Lung (tissue), 12 donors: ENCODE results near the gene CDK2. TPM values are rescaled to one million over a fixed set of nuclear protein-coding genes. Genes with fewer than 3 reads are reported as not detected.
A peak's percentile ranks its signal among the peaks of the same experiment; 100 is the strongest.
"Not testable (repeated sequence)": the region's sequence is repeated elsewhere in the genome, so short reads cannot be mapped to it uniquely, and the experiment has no call there.

Experiments used
- ATAC-seq: fragments of 200-7000 bp; cut with Tn5 transposase; one replicate; pipeline ENCODE4 v1.9.1; 2020; ENCODE audit warnings: moderate number of reproducible peaks; ENCODE audit not compliant: insufficient read depth, low FRiP score
- DNase-seq, 3 donors: peaks; one replicate each; pipeline ENCODE4 v3.0.0-alpha.2; 2013 to 2017
- H3K27ac ChIP-seq, 2 donors: one replicate each; pipeline ENCODE4 v1.5.1; 2013; ENCODE audit warnings: mild to moderate bottlenecking in 2 of 2, moderate library complexity in 2 of 2, control low read depth in 1 of 2, inconsistent platforms in 1 of 2, low read depth in 1 of 2, low read length in 1 of 2
- H3K27me3 ChIP-seq, 3 donors: one replicate each; pipeline ENCODE4 v1.5.1; 2013; ENCODE audit warnings: low read length in 2 of 3; ENCODE audit not compliant: control insufficient read depth in 3 of 3, insufficient read depth in 3 of 3
- H3K36me3 ChIP-seq, 4 donors: one replicate each; pipeline ENCODE4 v1.5.1; 2013; ENCODE audit warnings: low read length in 4 of 4, mild to moderate bottlenecking in 1 of 4, moderate library complexity in 1 of 4; ENCODE audit not compliant: control insufficient read depth in 4 of 4, insufficient read depth in 4 of 4
- H3K4me1 ChIP-seq, 5 donors: one replicate each; pipeline ENCODE4 v1.5.1; 2013; ENCODE audit warnings: low read length in 5 of 5, mild to moderate bottlenecking in 2 of 5, moderate library complexity in 1 of 5; ENCODE audit not compliant: control insufficient read depth in 5 of 5, insufficient read depth in 5 of 5
- H3K4me3 ChIP-seq: one replicate; pipeline ENCODE4 v1.5.1; 2013; ENCODE audit warnings: mild to moderate bottlenecking, control low read depth, moderate library complexity
- H3K9ac ChIP-seq, 2 donors: one replicate each; pipeline ENCODE4 v1.5.1; 2013; ENCODE audit warnings: low read length in 2 of 2, control low read depth in 1 of 2; ENCODE audit not compliant: insufficient read depth in 1 of 2
- H3K9me3 ChIP-seq, 4 donors: one replicate each; pipeline ENCODE4 v1.5.1; 2013; ENCODE audit warnings: low read length in 3 of 4, mild to moderate bottlenecking in 1 of 4, moderate library complexity in 1 of 4; ENCODE audit not compliant: control insufficient read depth in 4 of 4, insufficient read depth in 3 of 4
- WGBS, 2 donors: extraction: QIAGEN DNeasy Blood & Tissue Kit; methylation state at CpG; one replicate each; pipeline ENCODE4 v1.1.7; 2013; 5-methylcytosine and 5-hydroxymethylcytosine counted together
- polyA plus RNA-seq, 2 donors: library from polyadenylated mRNA; stranded (reverse); fragments of 200-250 nt; gene quantifications; one replicate each; pipeline ENCODE4 v1.2.1, GENCODE V29; 2013
- total RNA-seq, 2 donors: library from RNA; depleted of rRNA in 1 of 2; stranded (reverse); fragments of >200 nt in 1 of 2; gene quantifications; one replicate each; pipeline ENCODE4 v1.2.1, GENCODE V29; 2014 to 2021
- TF ChIP-seq, protein P1 (sequence below): IDR thresholded peaks from 2 replicates; pipeline ENCODE4 v1.5.1; 2012; ENCODE audit warnings: mild to moderate bottlenecking; ENCODE audit errors: control extremely low read depth, extremely low read depth
- donor health status: control.
- donor health status: control.
- donor health status: Bipolar disorder and iron deficiency.
- donor health status: healthy.
- donor health status: DM: yes; HTN: yes; CAD: no.

Gene CDK2
- total and polyA plus RNA-seq, 4 donors: 13.0 to 28.0 (median 26.5) TPM

DNA sequence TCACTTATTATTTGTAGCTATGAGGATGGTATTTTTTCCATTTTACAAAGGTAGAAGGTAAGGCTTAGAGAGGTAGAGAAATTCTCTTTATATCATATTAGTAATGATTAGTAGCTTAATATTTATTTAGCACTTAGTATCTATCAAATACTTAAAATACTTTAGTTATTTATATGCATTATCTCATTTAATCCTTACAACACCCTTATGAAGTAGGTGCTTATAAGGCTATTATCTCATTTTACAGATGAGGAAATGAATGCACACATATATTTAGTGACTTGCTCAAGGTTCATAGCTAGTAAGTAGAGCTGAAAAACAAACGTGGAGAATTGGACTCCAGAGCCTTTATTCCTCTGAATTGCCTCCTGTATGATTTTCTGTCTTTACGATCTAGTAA, 18.2 kb downstream of the CDK2 start:
- H3K36me3 ChIP-seq: peaks cover 19 to 38% (median 25%) of the 10 kb centered on the region in 4 donors

DNA sequence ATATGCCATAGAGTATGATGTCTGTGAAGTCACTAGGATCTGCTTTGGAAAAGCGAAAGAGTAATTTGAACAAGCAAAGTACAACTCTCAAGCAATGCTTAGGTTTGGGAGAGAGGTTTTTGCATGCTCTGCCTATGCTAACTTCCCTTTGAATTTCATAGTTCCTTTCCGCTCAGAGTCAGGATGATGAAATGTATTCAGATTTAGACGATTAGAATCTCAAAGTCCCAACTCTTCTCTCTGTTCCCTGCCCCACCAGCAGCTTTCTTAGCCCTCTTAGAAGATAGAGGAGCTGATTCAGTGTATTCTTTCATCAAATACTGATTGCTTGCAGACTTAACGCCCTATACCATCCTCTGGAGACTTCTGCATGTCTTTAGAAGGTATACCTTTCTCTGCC, 18.7 kb downstream of the CDK2 start:
- no peak for DNase-seq
- Histone ChIP-seq H3K36me3 (peaks cover 21 to 41% (median 28%) of the 10 kb centered on the region in 4 donors), H3K27me3 (no peaks in the 10 kb centered on the region), H3K4me3 (no peak overlapping the region), H3K27ac (no peak overlapping the region), H3K9ac (no peak overlapping the region), H3K9me3 (peaks cover 0 to 2% (median 0%) of the 10 kb centered on the region in 4 donors), H3K4me1 (peaks cover 0 to under 1% (median 0%) of the 10 kb centered on the region in 5 donors)
- 56 to 79% methylated on average over 4 of the region's 4 CpGs for WGBS, 2 donors
- TF ChIP-seq, protein P1, sequence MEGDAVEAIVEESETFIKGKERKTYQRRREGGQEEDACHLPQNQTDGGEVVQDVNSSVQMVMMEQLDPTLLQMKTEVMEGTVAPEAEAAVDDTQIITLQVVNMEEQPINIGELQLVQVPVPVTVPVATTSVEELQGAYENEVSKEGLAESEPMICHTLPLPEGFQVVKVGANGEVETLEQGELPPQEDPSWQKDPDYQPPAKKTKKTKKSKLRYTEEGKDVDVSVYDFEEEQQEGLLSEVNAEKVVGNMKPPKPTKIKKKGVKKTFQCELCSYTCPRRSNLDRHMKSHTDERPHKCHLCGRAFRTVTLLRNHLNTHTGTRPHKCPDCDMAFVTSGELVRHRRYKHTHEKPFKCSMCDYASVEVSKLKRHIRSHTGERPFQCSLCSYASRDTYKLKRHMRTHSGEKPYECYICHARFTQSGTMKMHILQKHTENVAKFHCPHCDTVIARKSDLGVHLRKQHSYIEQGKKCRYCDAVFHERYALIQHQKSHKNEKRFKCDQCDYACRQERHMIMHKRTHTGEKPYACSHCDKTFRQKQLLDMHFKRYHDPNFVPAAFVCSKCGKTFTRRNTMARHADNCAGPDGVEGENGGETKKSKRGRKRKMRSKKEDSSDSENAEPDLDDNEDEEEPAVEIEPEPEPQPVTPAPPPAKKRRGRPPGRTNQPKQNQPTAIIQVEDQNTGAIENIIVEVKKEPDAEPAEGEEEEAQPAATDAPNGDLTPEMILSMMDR: no peak
- ATAC-seq: no peak

More for the DNA sequence above, 18.2 kb downstream of the CDK2 start:
- Histone ChIP-seq H3K4me1 (peaks cover 0 to 1% (median 0%) of the 10 kb centered on the region in 5 donors), H3K9me3 (peaks cover 0 to 2% (median 0%) of the 10 kb centered on the region in 4 donors), H3K27me3 (no peaks in the 10 kb centered on the region), H3K27ac (no peak overlapping the region), H3K9ac (no peak overlapping the region), H3K4me3 (no peak overlapping the region)
- 61 to 66% methylated on average over 2 of the region's 2 CpGs for WGBS, 2 donors
- TF ChIP-seq, protein P1: no peak
- DNase-seq (no peak), ATAC-seq (no peak)

DNA sequence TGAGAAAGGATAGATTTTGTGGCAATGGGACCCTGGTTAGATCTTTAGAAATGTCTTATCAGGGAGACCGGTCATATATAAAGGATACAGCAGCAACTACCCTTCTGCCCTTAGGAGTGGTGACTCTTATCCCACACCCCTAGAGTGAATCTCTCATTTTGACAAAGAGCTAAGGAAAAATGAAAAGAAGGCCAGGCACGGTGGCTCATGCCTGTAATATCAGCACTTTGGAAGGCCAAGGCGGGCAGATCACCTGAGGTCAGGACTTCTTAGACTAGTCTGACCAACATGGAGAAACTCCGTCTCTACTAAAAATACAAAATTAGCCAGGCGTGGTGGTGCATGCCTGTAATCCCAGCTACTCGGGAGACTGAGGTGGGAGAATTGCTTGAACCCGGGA, 19.3 kb downstream of the CDK2 start:
- H3K27ac ChIP-seq, H3K9me3 ChIP-seq, H3K4me1 ChIP-seq, H3K4me3 ChIP-seq, H3K9ac ChIP-seq, ATAC-seq, DNase-seq, H3K27me3 ChIP-seq: not testable (repeated sequence)
- H3K36me3 ChIP-seq: peaks cover 25 to 47% (median 34%) of the 10 kb centered on the region in 4 donors
- 93 to 96% methylated on average over 7 of the region's 7 CpGs for WGBS, 2 donors

DNA sequence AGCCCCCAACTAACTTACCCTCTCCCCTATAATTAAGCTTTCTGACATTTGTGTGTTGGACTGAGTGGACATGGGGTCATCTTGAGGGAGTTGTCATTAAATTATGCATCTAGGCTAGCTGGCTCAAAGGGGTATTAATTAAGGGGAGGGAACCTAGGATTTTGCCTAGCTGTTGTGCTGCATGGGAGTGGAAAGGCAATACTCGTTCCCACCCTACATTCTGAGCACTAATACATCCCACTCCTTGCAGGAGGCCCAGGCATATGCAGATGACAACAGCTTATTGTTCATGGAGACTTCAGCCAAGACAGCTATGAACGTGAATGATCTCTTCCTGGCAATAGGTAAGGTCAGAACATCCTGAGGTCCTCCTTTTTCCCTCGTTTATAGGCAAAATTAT, 24.5 kb downstream of the CDK2 start:
- WGBS, 2 donors: 86 to 88% methylated on average over 3 of the region's 3 CpGs
- peaks cover 0 to 2% (median 0%) of the 10 kb centered on the region in 4 donors for H3K9me3 ChIP-seq
- no peak for DNase-seq
- TF ChIP-seq, protein P1: no peak
- H3K27ac ChIP-seq: no peak overlapping the region
- no peaks in the 10 kb centered on the region for H3K4me1 ChIP-seq
- H3K36me3 ChIP-seq: peaks cover 42 to 52% (median 44%) of the 10 kb centered on the region in 4 donors
- H3K27me3 ChIP-seq: no peaks in the 10 kb centered on the region
- H3K9ac ChIP-seq: peak overlapping the region in 1 of 2 donors; percentile 5
- no peak overlapping the region for H3K4me3 ChIP-seq
- no peak for ATAC-seq
